GM21423 (cell line): ENCODE results near the gene TTLL11.

Source experiments
- ATAC-seq: cut with Tn5 transposase; IDR thresholded peaks from one replicate; pipeline ENCODE4 v1.9.1; 2021; ENCODE audit warnings: mild to moderate bottlenecking, moderate library complexity; ENCODE audit not compliant: unreplicated experiment

TTLL11 gene

DNA sequence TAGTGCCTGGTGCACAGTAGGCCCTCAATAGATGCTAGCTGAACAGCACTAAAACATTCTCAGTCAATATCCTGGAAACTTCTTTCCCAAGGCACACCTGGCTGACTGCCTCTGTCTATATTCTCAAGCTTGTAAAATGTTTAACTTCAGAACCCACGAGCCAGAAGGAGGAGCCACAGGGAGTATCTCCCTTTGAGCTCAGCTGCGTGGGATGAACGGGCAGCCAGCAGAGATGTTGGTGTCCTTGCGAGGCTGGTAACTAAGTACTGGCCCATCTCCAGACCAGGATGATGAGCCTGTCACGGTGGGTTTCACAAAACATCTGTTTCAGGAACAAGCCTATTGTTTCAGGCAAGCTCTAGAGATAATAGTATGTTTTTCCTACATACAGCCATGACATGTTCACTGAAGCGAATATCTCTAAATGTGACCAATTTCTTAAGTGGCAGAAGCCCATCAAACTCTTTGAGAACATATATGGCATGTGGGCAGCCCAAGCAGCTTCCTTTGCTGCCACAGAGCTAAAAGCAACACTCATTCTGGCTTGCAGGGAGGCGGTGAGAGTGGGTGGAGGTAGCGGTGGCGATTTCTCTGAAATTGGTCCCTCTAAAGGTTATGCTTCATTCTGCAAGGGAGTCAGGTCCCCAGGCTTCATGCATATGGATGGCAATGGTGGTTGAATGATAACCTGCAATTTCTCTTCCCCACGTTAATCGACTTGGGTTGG is 206.2 kb downstream of the TTLL11 start:
- ATAC-seq, result no peak

DNA sequence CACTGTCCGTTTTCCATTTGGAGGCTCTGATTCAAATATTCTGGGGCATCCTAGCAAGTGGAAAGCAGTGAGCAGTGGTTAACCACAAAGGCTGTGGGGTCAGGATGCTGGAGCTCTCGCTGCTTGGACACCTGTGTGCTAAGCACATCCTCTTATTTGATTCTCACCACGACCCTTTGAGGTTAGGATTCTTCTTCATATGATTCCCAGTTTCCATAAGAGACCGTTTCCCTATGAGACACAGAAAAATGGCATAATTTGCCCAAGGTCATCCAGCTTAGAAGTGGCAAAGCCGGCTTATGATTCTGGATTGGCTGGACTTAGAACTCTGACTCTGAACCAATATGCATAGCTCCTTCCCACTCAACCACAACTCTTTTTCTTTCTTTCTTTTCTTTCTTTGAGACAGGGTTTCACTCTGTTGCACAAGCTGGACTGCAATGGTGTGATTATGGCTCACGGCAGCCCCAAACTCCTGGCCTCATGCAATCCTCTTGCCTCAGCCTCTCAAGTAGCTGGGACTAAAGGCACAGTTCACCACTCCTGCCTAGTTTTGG is 207.7 kb downstream of the TTLL11 start:
- no peak for ATAC-seq

DNA sequence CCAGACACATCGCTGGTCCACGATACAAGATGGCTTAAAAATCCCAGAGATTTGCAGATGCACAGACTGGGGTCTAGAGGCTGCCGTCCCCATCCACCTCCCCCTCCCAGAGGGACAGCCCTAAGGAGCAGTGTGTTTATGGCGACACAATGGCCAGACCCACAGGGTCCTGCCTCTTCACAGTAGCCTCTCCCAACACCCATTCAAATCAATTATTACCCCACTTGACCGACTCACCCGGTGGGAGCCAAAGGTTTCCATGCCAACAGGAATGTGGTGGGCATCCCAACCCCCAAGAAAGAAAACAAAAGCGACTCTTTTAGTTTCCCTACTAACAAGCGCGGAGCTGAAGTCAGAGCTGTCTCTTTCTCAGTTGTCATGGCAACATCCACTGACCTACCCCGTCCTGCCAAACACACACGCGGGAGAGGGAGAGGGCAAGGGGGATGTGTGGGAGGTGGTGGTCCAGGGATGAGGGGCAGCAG is 209.0 kb downstream of the TTLL11 start:
- no peak for ATAC-seq

DNA sequence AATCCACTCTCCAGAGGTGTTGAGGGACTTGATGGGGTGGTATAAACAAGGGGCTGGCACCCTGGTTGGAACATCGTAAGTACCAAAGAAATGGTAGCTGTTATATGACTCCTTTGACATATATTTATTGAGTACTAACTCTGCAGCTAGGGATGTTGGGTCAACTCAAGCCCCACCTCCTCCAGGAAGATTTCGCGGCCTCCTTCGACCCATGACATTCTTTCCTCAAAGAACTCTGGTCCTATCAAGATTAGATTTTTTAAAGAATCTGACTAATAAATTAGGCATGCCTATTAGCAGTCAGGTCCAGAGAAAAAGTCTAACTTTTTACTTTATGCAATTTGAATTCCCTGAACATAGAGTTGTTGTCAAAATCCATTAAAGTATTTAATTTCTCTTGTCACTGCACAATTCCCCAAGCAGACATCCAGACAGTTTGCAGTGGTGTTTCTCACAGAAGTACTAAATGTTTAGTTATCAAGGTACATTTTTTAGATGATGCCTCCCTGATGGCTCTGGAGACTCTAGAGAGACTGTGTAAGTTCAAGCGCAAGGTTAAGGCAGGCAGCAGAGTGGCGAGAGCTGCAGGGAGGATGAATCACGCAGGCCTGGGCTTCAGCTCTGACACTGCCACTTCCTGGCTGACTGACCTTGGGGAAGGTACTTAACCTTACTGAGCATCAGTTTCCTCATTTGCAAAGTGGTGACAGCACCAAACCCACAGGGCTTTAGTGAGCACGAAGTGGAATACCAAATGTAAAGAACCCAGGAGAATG is 209.6 kb downstream of the TTLL11 start:
- no peak for ATAC-seq

DNA sequence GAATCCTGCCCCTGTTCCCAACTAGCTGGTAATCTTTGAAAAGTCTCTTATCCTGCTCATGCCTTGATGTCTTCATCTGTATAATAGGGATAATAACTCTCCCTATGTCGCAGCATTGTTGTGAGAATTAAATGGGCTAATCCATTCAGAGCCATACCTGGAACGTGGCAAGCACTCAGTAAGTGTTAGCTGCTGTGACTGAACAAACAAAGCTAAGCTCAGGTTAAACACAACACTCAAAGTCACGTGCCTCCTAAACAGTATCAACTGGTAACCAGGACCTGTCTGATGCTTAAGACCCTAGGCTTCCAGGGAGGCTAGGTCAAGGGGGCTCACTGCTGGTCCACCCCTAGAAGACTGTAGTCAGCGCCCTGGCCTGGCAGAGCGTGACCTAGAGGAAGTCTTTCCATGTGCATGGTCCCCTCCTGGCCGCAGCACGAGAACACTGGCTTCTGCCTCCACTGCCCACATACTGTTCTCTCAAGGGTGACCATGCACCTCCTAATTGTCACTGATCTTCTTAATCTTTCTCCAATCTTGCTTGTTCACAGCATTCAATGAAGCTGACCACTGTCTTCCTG is 211.1 kb downstream of the TTLL11 start:
- ATAC-seq, result no peak

DNA sequence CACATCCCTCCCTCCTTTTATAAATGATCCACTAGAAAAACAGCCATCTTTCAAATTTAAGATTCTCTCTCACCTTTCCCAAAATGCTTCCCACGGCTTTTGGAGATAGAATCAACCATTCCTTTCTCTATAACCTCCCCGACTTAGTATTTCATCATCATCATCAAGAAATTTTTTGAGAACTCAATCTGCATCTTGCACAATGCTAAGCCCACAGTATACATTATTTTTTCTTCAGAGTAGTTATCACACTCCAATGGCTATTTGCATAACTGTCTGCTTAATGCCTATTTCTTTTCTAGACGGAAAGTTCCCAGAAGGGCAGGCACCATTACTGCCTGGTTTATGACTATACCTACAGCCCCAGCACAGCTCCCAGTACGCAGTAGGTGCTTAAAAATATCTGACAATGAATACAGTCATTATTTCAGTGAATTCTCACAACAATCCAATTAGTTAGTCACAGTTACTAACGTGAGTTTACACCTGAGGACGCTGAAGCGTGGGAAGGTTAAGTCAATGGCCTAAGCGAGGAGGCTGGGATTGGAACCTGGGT is 212.7 kb downstream of the TTLL11 start:
- no peak for ATAC-seq

DNA sequence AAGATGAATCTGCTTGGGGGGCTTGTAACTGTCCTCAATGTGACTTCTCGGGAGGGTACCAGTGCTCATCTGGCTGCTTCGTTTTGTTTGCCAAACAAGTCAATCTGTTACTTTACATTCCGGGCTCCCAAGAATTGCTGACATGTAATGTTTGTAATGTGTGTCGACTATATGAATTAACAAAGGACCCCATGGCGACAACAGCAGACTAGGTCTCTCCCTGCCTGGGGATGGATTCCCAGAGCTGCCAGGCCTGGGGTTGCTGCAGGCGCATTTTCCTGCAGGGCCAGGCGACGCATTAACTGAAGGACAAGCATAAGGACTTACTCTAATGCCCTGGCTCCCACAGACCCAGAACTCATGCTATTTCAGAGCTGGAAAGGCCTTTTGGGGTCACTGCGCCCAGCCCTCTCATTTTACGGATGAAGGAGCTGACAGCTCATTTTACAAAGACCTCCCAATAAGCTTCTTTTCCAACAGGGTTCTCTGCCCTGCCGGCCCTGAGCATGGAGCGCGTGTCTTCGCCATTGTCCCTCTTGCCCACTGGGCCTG is 214.8 kb downstream of the TTLL11 start:
- ATAC-seq, result no peak

DNA sequence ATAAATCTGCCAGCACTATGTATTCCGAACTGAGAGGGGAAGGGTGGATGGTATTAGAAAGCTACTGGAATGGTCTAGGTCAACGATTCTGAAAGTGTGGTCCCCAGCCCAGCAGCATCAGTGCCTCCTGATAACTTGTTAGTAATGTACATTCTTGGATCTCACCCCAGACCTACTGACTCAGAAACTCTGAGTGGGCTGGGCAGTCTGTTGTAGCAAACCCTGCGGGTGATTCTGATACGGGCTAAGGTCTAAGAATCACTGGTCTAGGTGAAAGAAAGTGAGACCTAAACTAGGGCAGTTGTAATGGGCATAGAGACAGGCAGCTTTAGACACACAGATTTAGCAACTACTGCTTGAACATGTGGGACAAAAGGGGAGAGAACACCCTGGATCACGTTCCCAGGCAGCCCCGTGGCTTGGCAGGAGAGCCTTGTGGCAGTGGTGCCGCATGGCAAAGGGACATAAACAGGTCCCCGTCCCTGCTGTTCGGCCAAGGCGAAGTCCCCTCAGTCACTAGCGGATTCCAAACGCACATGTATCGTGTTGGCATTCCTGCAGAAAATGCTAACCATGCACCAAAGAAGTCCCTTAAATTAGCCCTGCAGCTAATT is 216.3 kb downstream of the TTLL11 start:
- ATAC-seq, result no peak

DNA sequence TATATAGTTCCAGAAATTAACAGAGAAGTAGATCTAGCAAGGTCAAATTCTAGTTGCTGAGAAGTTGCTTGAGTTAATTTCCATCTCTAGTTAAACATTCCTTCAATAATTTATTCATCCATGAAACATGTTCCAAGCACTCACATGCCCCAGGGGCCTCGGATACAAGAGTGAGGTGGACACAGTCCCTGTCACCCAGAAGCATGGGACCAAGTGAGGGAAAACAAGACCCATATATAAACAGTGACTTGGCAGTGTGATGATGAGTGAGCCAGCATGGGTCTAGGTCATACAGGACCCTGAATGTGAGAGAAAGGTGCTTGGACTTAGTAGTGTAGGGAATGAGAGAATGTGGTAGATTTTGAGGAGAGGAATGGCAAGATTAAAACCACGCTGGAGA is 216.9 kb downstream of the TTLL11 start:
- no peak for ATAC-seq

DNA sequence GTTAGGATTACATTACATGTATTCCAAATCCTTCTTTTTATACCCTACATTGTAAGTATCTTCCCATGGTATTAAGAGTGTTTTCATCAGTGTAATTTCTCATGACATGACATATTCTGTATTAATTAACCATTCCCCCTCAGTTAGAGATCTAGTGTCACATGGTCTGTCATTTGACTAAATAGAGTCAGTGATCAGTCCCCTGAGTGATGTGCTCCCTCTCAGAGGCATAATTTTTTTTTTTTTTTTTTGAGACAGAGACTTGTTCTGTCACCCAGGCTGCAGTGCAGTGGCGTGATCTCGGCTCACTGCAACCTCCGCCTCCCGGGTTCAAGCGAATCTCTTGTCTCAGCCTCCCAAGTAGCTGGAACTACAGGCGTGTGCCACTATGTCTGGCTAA is 218.6 kb downstream of the TTLL11 start:
- ATAC-seq, result no peak

DNA sequence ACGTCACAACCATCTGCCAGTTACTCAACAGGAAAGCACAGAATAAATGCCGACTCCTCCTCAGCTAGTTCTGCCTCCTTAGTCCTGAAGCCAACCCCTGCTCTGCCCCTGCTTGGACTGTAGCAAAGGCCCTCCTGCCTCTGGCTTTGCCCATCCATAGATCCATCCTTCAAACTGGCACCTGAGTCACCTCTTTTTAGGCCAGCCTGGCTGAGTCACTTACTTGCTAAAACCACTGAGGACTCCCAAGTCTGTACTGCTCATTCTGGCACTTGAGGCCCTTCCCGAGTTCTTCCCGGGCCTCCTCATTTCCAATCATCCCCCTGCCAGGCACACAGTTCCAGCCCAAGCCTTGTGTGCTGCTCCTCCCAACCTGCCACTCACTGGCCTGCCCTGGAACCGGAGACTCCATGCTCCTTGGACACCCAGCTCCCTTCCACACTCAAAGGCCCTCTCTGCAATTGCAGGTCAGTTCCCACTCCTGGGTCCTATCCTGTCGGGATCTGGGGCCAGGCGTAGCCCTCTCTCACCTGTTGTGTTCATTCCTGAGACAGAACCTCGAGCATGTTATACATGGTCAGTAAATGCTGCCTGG is 221.6 kb downstream of the TTLL11 start:
- ATAC-seq, result no peak

DNA sequence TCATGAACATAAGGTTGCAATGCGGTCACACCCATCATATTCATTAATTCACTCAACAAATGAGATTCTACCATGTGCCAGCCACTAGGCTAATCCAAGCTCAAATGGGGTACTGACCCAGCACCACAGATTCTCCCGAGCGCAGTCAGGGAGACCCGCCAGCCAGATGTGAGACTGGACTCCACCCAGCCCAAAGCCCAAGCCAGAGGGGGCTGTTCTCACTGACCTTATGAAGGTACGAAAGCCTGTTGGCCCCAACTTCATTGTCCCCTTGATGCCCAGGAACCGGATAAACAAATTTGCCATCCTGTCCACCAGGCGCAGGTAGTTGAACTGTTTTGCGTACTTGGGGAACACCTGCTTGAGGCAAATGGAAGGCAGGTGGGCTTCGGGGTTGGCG is 222.8 kb downstream of the TTLL11 start:
- no peak for ATAC-seq

DNA sequence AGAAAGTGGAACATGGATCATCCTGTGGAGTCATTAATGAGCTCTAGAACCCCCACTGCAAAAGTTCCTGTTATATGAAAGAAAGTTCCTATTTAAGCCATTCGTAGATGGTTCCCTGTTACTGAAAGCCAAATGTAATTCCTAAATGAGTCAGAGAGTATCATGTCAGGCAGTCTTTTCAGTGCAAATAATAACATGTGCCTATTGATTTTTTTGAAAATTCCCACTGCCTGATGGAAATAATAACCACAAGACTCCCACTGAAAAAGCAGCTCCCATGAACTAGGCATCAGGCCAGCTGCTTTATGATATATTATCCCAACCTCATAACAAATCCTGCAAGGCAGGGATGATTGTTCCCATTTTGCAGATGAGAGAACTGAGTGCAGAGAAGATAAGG is 224.5 kb downstream of the TTLL11 start:
- ATAC-seq, result no peak

DNA sequence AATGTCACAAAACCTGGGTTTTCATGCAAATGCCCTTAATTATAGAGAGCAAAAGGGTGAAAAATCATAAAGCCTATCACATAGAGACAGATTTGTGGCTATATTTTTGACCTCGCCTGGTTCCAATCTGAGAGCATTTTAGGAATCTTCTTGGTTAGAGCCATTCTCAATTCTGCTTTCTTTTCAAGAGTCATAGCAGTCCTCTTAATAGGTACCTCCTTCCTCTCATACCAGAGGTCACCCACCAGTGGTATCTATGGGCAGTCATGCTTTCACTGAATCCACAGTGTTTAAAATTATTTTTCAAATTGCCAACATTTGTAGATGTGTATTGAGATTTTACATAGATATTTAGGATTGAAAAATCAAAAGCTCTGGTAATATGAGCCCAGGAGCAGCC is 226.2 kb downstream of the TTLL11 start:
- ATAC-seq, result no peak

DNA sequence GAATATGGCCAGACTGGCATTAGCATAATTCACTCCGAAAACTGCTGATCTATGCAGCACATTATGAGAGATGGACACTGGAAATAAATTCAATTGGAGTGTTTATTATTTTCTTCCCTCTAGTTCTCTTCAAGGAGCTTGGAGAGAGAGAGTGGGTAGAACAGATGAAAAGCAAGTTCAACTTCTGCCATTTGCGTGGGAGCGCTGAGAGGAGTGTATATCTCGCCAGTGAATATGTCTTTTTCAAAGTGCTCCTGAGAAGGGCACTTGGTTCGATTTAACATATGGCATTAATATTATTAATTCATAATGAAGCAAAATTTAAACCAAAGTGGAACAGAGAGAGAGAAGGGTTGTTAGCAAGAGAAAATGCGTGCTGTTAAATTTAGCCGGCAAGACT is 227.2 kb downstream of the TTLL11 start:
- ATAC-seq, result no peak

DNA sequence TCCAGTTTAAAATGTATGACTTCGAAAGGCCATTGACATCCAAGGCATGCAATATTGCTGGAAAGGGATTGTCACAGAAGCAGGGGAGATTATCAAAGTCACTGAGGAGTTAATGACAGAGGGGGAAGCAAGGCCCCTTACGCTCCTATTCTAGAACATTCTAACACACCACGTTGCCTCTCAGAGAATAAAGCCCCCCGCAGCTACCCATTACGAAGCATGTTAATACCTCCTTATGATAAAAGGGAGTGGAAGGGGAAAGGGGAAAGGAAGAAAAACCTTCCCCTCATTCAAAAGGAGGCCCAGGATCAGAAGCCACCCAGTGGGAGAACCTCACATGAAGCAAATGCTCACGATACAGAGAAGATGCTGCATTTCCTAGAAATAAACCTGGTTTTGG is 228.0 kb downstream of the TTLL11 start:
- no peak for ATAC-seq

DNA sequence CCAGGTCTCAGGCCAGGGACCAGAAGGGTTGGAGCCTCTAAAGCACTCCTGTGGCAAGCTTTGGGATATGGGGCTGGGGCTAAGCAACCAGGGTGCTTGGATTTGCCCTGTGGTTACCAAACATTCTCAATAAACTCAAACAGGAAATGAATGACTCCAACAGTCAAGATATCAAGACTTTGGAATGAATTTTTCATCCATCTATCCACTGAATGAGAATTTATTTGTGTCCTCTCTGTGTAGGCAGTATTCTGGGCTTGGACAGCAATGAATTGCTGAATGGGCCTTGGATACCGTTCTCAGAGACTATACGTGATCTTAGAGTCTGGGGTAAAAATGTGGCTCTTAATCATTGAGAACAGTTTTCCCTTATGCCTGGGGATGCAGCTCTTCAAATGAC is 229.2 kb downstream of the TTLL11 start:
- ATAC-seq, result no peak

DNA sequence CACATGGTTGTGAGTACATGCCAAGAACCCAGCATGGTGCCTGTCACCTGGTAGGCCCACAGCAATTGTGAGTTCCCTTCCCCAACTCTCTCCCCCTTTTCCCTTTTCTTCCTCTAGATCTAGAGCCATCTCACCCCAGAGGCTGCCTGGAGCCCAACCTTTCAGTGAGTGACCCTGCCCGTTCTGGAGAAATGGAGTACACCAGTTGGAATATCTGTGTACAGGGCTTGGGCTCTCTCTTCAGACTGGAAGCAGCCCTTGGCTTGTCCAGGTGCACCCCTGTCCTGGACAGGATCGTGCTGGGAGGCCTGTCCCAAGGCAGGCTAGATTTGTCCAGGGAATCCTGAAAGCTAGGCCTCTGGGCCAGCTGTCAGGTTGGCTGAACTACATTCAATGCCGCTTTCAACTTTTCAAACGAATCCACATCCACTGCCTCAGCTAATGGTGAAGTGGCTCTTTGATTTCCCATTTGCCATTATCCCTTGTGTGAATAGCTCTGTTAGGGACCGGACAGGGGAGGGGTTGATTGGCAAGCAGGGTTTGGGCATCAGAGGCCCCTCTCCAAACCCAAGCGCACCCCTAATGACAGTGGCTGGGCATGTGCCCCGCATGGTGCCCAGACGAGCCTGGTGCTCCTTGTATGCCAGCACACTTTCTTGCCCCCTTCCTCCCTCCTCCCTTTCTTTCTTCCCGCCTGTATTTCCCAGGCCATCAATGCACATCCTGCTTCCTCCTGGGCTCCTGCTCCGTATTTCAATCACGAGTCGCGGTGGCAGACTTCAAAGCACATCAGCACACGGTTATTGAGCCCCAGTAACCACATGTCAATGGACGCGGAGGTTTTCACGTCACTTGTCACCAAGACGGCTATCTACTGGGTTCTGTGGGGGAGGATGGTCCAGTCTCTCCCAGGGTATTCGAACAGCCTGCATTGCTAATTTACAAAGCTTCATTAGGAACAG is 230.5 kb downstream of the TTLL11 start:
- no peak for ATAC-seq

DNA sequence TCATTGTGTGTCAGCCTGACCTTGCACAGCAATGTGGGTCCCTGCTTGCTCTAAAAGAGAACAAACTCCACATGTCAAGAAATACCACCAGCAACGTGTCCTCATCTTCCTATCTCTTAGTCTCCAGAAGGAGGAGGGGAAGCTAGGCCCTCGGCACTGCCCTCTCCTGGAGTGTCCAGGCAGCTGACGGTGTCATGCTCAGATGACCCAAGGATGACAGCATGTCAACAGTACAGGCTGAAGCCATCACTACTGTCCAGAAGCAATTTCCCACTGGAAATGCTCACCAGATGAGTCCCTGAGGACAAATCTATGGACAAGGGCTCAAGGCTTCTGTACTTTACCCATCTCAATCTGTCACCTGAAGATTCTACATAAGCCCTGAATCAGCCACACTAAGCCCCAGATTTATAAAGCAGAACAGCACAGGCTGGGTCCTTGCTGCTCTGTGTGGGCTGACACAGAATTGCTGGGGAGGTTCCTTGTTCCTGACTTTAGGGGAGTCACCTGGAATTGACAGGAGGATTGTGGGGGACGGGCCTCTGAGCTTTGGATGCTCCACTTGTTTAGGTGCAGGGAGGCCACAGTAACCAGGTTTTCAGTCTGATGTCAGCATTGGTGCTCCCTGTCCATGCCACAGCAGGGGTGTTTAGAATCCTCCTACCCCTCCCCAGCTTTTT is 231.5 kb downstream of the TTLL11 start:
- no peak for ATAC-seq
